Ecto neural progenitor cell (in vitro differentiated cells): Measurements from ENCODE around the gene NQO2.
"Not testable (repeated sequence)": the region's sequence is repeated elsewhere in the genome, so short reads cannot be mapped to it uniquely, and the experiment has no call there.

ENCODE experiments used
- DNase-seq: peaks from one replicate; pipeline ENCODE4 v3.0.0-alpha.2; 2018; ENCODE audit warnings: low spot score

Gene NQO2

GRCh38 chr6:3013901-3014674 lies 14.4 kb downstream of the NQO2 start:
- no peak for DNase-seq

- no peak for DNase-seq
Observed at GRCh38 chr6:3014675-3015066, 15.0 kb downstream of the NQO2 start.

DNA sequence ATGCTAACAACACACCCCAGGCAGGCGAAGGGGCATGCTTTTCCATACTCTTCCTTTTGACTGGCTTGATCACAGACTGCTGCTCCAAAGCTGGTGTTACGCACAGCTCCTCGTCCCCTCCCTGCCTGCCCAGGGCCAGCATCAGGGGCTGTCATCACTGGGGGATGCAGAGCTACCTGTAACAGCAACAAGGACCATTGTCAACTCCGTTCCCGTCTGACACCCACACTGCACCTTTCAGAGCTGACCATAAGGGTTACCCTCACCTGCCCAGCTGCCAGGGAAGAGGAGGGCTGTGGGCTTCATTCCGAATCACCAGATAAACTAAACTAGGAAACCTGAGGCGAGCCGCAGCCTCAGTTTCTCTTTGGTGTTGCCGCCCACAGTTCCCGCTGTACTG lies 15.4 kb downstream of the NQO2 start:
- DNase-seq: no peak

GRCh38 chr6:3016473-3017280 lies 17.0 kb downstream of the NQO2 start:
- DNase-seq: no peak

- no peak for DNase-seq
Observed at GRCh38 chr6:3017304-3017703, 17.6 kb downstream of the NQO2 start.

DNA sequence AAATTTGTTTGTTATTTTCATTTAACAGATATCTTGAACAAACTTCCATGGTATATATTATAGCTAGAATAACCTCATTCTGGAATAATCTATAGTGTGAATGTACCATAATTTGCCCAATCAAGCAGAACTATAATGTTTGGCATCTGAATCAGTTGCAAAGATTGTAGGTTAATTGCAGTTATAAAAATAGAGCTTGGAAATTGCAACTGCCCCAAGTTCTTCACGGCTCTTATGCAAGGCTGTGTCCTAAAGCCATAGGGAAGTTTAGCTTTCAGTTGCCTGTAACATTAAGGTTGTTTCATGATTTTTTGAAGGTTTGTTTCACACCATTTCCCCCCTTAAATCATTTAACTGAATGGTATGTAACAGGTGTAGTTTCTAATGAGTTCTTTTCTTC lies 19.4 kb downstream of the NQO2 start:
- no peak for DNase-seq

DNA sequence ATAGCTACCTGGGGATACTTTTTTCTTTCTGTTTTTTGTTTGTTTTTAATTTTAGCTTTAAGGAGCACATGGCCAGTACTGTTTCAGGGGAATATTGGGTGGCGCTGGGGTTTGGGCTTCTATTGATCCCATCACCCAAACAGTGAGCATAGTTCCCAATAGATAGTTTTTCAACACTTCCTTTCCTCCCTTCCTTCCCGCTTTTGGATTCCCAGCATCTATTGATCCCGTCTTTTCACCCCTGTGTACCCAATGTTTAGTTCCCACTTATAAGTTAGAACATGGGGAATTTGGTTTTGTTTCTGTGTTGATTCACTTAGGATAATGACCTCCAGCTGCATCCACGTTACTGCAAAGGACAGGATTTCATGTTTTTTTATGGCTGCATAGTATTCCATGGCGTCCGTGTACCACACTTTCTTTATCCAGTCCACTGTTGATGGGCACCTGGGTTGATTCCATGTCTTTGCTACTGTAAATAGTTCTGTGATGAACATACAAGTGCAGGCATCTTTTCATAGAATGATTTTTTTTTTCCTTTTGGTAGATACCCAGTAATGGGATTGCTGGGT lies 20.1 kb downstream of the NQO2 start:
- DNase-seq: no peak

- not testable (repeated sequence) for DNase-seq
Observed at GRCh38 chr6:3020976-3021598, 21.4 kb downstream of the NQO2 start.

- no peak for DNase-seq
Observed at GRCh38 chr6:3022765-3023662, 23.3 kb downstream of the NQO2 start.

DNA sequence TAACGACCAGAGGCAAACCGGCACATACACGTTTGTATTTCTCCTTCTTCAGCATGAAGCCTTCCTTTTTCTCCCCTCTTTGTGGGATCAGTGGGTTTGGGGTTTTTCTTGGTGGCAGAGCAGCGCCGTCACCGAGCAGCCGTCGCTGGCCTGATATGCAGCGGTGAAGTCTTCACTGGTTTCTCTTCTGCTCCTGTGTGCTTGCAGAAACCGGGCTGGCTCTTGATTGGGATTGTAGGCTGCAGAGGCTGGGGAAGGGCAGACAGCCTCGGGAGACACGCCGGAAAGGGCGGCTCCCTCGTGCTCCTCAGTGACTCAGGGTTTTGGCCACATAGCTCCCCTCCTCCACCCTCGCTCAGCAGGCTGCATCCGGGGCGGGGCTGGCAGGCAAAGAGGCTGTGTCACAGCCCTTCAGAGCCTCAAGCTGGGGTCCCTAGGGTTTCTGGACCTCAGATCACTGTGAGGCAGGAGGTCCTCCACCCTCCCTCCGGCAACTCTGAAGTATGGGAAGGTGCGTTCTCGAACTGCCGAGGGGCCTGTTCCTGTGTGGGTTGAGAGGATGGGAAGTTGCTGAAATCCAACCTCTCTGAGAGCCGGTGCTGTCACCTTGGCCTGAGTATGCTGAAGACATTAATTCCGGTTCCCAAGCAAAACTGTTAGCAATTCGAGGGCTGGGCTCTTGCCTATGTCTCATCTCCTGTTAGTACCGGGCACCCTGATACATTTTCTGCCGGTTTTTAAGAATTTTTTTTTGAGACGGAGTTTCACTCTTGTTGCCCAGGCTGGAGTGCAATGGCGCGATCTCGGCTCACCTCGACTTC lies 24.2 kb downstream of the NQO2 start:
- peak; percentile 72 for DNase-seq

GRCh38 chr6:3026791-3027626 lies 27.3 kb downstream of the NQO2 start:
- DNase-seq: no peak

DNA sequence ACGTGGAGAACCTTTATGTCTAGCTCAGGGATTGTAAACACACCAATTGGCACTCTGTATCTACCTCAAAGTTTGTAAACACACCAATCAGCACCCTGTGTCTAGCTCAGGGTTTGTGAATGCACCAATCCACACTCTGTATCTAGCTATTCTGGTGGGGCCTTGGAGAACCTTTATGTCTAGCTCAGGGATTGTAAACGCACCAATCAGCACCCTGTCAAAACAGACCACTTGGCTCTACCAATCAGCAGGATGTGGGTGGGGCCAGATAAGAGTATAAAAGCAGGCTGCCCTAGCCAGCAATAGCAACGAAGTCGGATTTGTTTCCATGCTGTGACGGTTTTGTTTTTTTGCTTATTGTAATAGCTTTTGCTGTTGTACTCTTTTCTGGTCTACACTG lies 28.5 kb downstream of the NQO2 start:
- DNase-seq: not testable (repeated sequence)

DNA sequence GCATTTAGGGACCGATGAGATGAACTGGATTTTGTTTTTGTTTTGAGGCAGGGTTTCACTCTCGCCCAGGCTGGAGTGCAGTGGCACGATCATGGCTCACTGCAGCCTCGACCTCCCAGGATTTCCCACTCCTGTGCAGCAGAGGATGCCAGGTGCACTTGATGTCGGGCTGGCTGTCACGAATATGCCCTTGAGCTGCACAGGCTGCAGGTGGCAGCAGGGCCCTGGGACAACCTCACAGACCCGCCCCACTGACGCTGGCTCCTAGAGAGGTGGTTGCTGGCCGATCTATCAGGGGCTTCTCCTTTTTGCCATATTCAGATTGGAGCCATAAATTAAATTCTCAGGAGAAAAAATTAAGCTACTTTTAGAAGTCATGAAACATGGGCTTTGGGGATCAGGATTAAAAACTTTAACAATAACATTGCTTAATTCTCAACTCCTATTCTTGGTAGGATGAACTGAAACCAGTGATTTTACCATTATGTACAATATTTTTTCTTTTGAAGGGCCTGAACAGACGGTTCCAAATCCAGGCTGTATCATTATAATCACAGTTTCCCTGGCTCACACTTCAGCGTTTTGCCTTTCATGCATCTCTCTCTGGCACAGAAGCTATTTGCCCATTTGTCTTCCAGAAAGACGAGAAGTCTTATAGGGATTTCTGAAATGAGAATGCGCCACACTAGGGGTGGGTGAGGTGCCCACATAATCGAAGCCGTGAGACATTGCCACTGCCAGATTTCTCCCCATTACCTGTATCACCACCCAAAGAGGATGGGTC lies 32.4 kb downstream of the NQO2 start:
- DNase-seq: no peak

GRCh38 chr6:3032986-3033385 lies 33.3 kb downstream of the NQO2 start:
- no peak for DNase-seq

- DNase-seq: no peak
Observed at GRCh38 chr6:3033652-3034051, 34.0 kb downstream of the NQO2 start.

DNA sequence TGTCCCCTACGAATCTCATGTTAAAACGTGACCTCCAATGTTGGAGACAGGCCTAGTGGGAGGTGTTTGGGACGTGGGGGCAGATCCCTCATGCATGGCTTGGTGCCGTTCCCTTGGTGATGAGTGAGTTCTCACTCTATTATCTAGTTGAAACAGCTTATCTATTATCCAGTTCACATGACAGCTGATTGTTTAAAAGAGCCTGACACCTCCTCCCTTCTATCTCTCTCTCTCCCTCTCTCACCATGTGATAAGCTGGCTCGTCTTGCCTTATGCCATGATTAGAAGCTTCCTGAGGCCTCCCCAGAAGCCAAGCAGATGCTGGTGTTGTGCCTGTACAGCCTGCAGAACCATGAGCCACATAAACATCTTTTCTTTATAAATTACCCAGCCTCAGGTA lies 35.7 kb downstream of the NQO2 start:
- DNase-seq: no peak

- DNase-seq: no peak
Observed at GRCh38 chr6:3036861-3037637, 37.4 kb downstream of the NQO2 start.
